Measurements from ENCODE around the gene SH3BGRL2.

SH3BGRL2 gene

DNA sequence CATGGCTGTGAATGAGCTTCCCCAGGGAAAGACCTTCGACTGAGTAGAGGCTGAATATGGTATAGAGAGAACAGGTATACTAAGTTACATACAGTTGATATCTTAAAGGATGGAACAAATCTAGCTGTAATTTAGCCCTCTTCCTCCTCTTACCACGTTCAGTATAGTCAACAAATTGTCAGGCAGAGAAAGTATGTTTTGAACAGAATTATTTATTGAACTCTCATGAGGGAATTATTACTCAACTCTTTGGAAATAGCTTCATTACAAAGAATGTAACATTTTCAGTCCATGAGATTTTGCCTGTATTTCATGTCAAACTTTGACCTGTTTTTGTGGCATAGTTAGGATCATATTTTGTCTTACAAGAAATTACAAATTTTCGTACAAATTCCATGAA lies 63.0 kb downstream of the SH3BGRL2 start:
- TF ChIP-seq, protein P1, sequence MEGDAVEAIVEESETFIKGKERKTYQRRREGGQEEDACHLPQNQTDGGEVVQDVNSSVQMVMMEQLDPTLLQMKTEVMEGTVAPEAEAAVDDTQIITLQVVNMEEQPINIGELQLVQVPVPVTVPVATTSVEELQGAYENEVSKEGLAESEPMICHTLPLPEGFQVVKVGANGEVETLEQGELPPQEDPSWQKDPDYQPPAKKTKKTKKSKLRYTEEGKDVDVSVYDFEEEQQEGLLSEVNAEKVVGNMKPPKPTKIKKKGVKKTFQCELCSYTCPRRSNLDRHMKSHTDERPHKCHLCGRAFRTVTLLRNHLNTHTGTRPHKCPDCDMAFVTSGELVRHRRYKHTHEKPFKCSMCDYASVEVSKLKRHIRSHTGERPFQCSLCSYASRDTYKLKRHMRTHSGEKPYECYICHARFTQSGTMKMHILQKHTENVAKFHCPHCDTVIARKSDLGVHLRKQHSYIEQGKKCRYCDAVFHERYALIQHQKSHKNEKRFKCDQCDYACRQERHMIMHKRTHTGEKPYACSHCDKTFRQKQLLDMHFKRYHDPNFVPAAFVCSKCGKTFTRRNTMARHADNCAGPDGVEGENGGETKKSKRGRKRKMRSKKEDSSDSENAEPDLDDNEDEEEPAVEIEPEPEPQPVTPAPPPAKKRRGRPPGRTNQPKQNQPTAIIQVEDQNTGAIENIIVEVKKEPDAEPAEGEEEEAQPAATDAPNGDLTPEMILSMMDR (IDR thresholded peaks at IDR 0.05; ENCODE audit: borderline replicate concordance, insufficient read depth, low read depth, low read length), result no peak
- H3K4me3 ChIP-seq (ENCODE audit: low read depth, low read length), result no peak overlapping the region

DNA sequence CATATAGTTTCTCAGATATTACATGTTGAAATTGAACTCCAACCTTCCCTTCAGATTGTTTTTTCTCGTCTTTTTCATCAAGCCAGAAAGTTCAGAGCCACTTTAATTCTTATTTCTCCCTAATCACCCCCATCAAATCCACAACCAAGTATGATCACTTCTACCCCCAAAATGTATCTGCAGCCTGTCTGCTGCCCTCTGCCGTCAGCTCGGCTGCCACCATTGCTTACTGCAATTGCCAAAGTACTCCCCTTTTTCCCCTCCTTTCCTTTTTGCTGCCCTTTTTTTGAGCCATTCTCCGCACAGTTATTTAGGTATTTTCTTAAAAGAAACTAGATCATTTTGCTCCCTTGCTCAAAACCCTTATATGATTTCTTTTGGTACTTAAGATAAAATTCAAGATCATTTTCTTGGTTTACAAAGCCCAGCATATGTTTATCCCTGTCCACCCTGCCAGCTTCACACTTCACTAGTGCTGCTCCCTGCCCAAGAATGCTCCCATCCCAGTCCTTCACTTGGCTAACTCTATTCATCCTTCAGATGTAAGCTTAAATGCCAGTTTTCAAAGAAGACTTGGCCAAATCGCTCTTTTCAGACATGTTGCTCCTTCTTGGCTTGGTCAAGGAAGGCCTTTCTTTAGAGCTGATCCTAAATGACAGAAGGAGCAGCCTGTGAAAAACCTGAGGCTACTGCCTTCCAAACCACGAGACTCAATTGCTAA lies 63.7 kb downstream of the SH3BGRL2 start:
- no peak overlapping the region for H3K4me3 ChIP-seq (ENCODE audit: low read depth, low read length)
- TF ChIP-seq, protein P1 (IDR thresholded peaks at IDR 0.05; ENCODE audit: borderline replicate concordance, insufficient read depth, low read depth, low read length), result no peak

DNA sequence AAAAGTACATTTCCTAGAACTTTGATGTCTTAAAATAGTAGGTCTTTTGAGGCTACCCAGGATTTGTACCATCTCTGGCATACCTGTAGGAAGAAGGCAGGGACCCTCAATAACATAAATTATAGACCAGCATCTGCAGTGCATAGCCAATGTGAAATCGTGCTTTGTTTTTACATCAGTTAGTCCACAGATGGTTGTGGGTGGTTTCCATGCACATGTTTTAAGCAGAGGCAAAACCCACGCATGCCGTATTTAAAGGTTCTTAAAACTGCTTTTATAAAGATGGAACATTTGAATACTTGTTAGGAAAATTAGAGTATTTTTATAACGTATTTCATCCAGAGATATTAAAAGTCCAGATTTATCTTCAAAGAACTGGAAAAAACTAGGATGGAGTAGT lies 66.3 kb downstream of the SH3BGRL2 start:
- no peak overlapping the region for H3K4me3 ChIP-seq (ENCODE audit: low read depth, low read length)
- TF ChIP-seq, protein P1 (IDR thresholded peaks at IDR 0.05; ENCODE audit: borderline replicate concordance, insufficient read depth, low read depth, low read length), result no peak

DNA sequence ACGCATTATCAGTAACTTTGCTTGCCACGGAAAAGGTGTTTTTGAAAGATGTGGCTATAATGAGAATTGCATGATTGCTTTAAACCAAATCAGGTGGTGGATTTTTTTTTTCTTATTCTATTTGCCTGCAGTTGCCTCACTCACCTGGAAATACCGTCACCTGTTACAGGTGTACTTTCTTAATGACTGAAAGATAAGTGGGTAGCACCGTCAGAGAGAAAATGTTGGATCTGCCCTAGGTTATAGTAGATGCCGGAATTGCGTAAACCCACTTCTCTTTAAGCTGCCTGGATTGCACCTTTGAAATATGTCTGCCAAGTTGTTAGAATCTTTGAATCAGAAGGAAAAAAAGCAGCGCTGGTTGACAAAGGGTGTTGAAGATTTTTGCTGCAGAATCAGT lies 68.5 kb downstream of the SH3BGRL2 start:
- H3K4me3 ChIP-seq (ENCODE audit: low read depth, low read length), result no peak overlapping the region
- TF ChIP-seq, protein P1 (IDR thresholded peaks at IDR 0.05; ENCODE audit: borderline replicate concordance, insufficient read depth, low read depth, low read length), result no peak

DNA sequence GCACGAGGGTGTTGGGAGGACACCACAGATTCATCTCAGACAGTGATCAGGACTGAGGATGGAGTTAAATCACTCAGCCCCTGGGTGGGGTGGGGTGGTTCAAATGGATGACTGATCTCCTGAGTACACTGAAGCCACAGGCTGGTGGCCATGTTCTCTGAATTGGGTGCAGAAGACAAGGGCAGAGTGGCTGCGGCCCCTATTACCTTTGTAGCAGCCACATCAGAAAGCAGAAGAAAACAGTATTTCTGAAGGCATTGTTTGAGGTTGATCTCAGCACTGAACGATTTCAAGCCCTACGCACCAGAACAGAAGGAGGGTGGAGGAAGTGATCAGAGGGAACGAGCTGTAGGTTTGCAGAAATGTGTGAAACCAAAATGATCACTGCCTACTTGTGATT lies 71.6 kb downstream of the SH3BGRL2 start:
- TF ChIP-seq, protein P1 (IDR thresholded peaks at IDR 0.05; ENCODE audit: borderline replicate concordance, insufficient read depth, low read depth, low read length), result no peak
- H3K4me3 ChIP-seq (ENCODE audit: low read depth, low read length), result no peak overlapping the region

DNA sequence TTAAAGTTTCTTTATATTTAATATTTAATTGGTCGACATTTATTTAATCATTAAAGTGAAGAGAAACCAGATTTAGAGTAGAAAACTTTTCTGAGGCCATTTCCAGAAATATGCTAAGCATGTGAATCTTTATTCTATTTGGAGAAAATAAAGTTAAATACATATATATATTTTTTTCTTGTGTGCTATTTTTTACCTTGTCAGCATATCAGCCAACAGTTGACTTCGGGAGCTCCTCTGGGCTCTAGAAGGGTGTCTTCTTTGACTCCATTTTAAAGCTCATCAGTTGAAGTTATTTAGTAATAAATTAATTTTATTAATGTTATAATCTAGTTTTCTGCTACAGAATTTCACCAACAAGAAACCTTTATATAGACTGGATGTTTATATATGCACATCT lies 73.1 kb downstream of the SH3BGRL2 start:
- no peak overlapping the region for H3K4me3 ChIP-seq (ENCODE audit: low read depth, low read length)
- TF ChIP-seq, protein P1 (IDR thresholded peaks at IDR 0.05; ENCODE audit: borderline replicate concordance, insufficient read depth, low read depth, low read length), result no peak

DNA sequence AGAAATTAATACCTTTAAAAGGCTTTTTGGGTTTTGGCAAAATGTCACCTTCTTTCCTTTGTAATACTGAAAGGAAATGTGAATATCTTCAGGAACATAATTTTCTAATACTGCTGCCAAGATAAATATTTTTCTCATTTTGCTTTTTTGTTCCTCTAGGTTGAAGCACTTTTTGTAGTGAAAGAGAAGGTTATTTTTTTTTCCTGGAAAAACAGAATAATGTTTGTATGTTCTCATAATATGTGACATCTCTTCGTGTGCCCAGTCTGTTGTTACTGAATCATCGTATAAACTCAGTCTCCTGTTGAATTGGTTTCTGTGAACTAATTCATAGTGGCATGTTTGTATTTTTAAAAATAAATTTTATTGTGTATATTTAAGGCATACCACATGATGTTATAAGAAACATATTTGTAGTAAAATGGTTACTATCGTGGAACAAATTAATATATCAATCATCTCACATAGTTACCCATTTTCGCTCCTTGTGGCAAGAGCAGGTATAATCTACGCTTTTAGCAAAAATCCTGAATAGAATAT lies 74.4 kb downstream of the SH3BGRL2 start:
- H3K4me3 ChIP-seq (ENCODE audit: low read depth, low read length), result no peak overlapping the region
- TF ChIP-seq, protein P1 (IDR thresholded peaks at IDR 0.05; ENCODE audit: borderline replicate concordance, insufficient read depth, low read depth, low read length), result no peak
